Fibroblast of skin of left quadriceps (primary cell): ENCODE measurements around the gene CD81.

Experiments
- DNase-seq, 2 experiments: peaks; one replicate each; pipeline ENCODE4 v3.0.0-alpha.2; 2013; ENCODE audit warnings: low read depth in 2 of 2

The CD81 gene

GRCh38 chr11:2375964-2376551, 1.1 kb upstream of the CD81 start:
- DNase-seq: no peak

- peak in 1 of 2 experiments; percentile 16 for DNase-seq
These were observed 667 bp downstream of the CD81 start for GRCh38 chr11:2377511-2378443.

GRCh38 chr11:2378527-2379210, 1.6 kb downstream of the CD81 start:
- peak; percentile 56 to 59 for DNase-seq

- no peak for DNase-seq
These were observed 2.5 kb downstream of the CD81 start for GRCh38 chr11:2379466-2380174.

GRCh38 chr11:2380396-2380795, 3.3 kb downstream of the CD81 start:
- no peak for DNase-seq

- no peak for DNase-seq
These were observed 3.8 kb downstream of the CD81 start for GRCh38 chr11:2380807-2381350.

GRCh38 chr11:2381494-2382128, 4.5 kb downstream of the CD81 start:
- DNase-seq: no peak

GRCh38 chr11:2382129-2382517, 5.0 kb downstream of the CD81 start:
- no peak for DNase-seq

- DNase-seq: no peak
These were observed 6.1 kb downstream of the CD81 start for GRCh38 chr11:2382936-2383851.

GRCh38 chr11:2383852-2384804, 7.0 kb downstream of the CD81 start:
- DNase-seq: no peak

GRCh38 chr11:2385156-2386151, 8.3 kb downstream of the CD81 start:
- no peak for DNase-seq

GRCh38 chr11:2386591-2386990, 9.5 kb downstream of the CD81 start:
- DNase-seq: no peak

GRCh38 chr11:2387266-2387987, 10.3 kb downstream of the CD81 start:
- no peak for DNase-seq

GRCh38 chr11:2388431-2389376, 11.6 kb downstream of the CD81 start:
- DNase-seq: no peak

GRCh38 chr11:2389377-2390026, 12.4 kb downstream of the CD81 start:
- DNase-seq: no peak
